Measurements from ENCODE around the gene MEX3D. TPM values are rescaled to one million over a fixed set of nuclear protein-coding genes. Genes with fewer than 3 reads are reported as not detected.
"Not testable (repeated sequence)": the region's sequence is repeated elsewhere in the genome, so short reads cannot be mapped to it uniquely, and the experiment has no call there.

MEX3D gene
- total RNA-seq, 1 experiment from 2014 or later: 70.4 TPM

- Mint-ChIP-seq H3K4me3 (no peak overlapping the region), H3K36me3 (ENCODE audit: insufficient read depth in 1 of 3, low read depth in 3 of 3) (no peaks in the 10 kb centered on the region), H3K27me3 (ENCODE audit: low read depth) (peaks cover 33% of the 10 kb centered on the region), H3K27ac (no peak overlapping the region), H3K9me3 (no peaks in the 10 kb centered on the region), H3K4me1 (no peaks in the 10 kb centered on the region)
- no peak for TF ChIP-seq CTCF (conservative IDR thresholded peaks at IDR 0.05)
- no peak overlapping the region for H2BK12ac ChIP-seq (ENCODE audit: insufficient read length, low read depth, low read length)
- no peak overlapping the region for H3K9ac ChIP-seq (ENCODE audit: extremely low read depth, insufficient read length, low read length)
- no peak overlapping the region for H3K4me2 ChIP-seq (ENCODE audit: insufficient read depth, insufficient read length, low read length)
- no peak overlapping the region for H2BK120ac ChIP-seq (ENCODE audit: low read depth, low read length, poor library complexity, severe bottlenecking)
- H2BK20ac ChIP-seq (ENCODE audit: low read depth, low read length, poor library complexity, severe bottlenecking): no peak overlapping the region
- H4K5ac ChIP-seq (ENCODE audit: insufficient read length, low read depth, low read length): no peak overlapping the region
- H3T11ph ChIP-seq (ENCODE audit: low read length): no peak overlapping the region
- no peaks in the 10 kb centered on the region for H3K79me2 ChIP-seq (ENCODE audit: insufficient read depth, low read length)
- H3K23me2 ChIP-seq (ENCODE audit: insufficient read length, low read depth, low read length, poor library complexity, severe bottlenecking): no peaks in the 10 kb centered on the region
- no peak for DNase-seq
- H3K27me3 ChIP-seq (ENCODE audit: insufficient read depth, low read length): no peaks in the 10 kb centered on the region
- H3K18ac ChIP-seq (ENCODE audit: insufficient read length, low read depth, low read length): no peak overlapping the region
- no CpG with 5 or more reads among the region's 11 CpGs for WGBS (ENCODE audit: extremely low coverage, insufficient read length, low lambda C conversion rate)
- H3K4me1 ChIP-seq (ENCODE audit: insufficient read depth, low read length): no peaks in the 10 kb centered on the region
- no peak overlapping the region for H3K14ac ChIP-seq (ENCODE audit: insufficient read depth, low read length)
- no peak overlapping the region for H3K23ac ChIP-seq (ENCODE audit: insufficient read length, low read depth, low read length)
- no peaks in the 10 kb centered on the region for H3K79me1 ChIP-seq (ENCODE audit: insufficient read depth, low read depth, low read length, poor library complexity, severe bottlenecking)
- H2BK5ac ChIP-seq (ENCODE audit: insufficient read length, low read length): no peak overlapping the region
- no peaks in the 10 kb centered on the region for H4K20me1 ChIP-seq (ENCODE audit: control insufficient read depth, insufficient read depth, insufficient read length)
- H3K4ac ChIP-seq (ENCODE audit: low read depth, low read length): no peak overlapping the region
- H3K27ac ChIP-seq (ENCODE audit: insufficient read length, low read depth, low read length): no peak overlapping the region
- H4K8ac ChIP-seq (replicated peaks; ENCODE audit: insufficient read length, low read depth, low read length): no peak overlapping the region
- no peak overlapping the region for H2AFZ ChIP-seq (ENCODE audit: low read length)
- no peak overlapping the region for H2AK5ac ChIP-seq (ENCODE audit: insufficient read length, low read length)
- H3K56ac ChIP-seq (ENCODE audit: insufficient read length, low read depth, low read length): no peak overlapping the region
- no peak overlapping the region for H4K91ac ChIP-seq (ENCODE audit: insufficient read length, low read depth, low read length)
- no peaks in the 10 kb centered on the region for H3K9me3 ChIP-seq (ENCODE audit: control insufficient read depth, low read depth, low read length)
- no peak overlapping the region for H2BK15ac ChIP-seq (ENCODE audit: low read depth, low read length)
Measured at GRCh38 chr19:1531587-1531986, 36.5 kb downstream of the MEX3D start.

GRCh38 chr19:1530856-1531255, 37.3 kb downstream of the MEX3D start:
- not testable (repeated sequence) for H4K5ac ChIP-seq (ENCODE audit: insufficient read length, low read depth, low read length); H3K23ac ChIP-seq (ENCODE audit: insufficient read length, low read depth, low read length); H3K4me1 Mint-ChIP-seq; H3K56ac ChIP-seq (ENCODE audit: insufficient read length, low read depth, low read length); H2BK15ac ChIP-seq (ENCODE audit: low read depth, low read length); H3K79me2 ChIP-seq (ENCODE audit: insufficient read depth, low read length); H3K79me1 ChIP-seq (ENCODE audit: insufficient read depth, low read depth, low read length, poor library complexity, severe bottlenecking); H3K36me3 Mint-ChIP-seq (ENCODE audit: insufficient read depth in 1 of 3, low read depth in 3 of 3); H3K27me3 ChIP-seq (ENCODE audit: insufficient read depth, low read length); H3K4me1 ChIP-seq (ENCODE audit: insufficient read depth, low read length); H3K27ac ChIP-seq (ENCODE audit: insufficient read length, low read depth, low read length); H3K4me2 ChIP-seq (ENCODE audit: insufficient read depth, insufficient read length, low read length); H3K14ac ChIP-seq (ENCODE audit: insufficient read depth, low read length); H4K91ac ChIP-seq (ENCODE audit: insufficient read length, low read depth, low read length); H3T11ph ChIP-seq (ENCODE audit: low read length); H3K23me2 ChIP-seq (ENCODE audit: insufficient read length, low read depth, low read length, poor library complexity, severe bottlenecking); H2AK5ac ChIP-seq (ENCODE audit: insufficient read length, low read length); H3K9me3 ChIP-seq (ENCODE audit: control insufficient read depth, low read depth, low read length); H3K9me3 Mint-ChIP-seq; H2AFZ ChIP-seq (ENCODE audit: low read length); H2BK120ac ChIP-seq (ENCODE audit: low read depth, low read length, poor library complexity, severe bottlenecking); H4K20me1 ChIP-seq (ENCODE audit: control insufficient read depth, insufficient read depth, insufficient read length); H4K8ac ChIP-seq (replicated peaks; ENCODE audit: insufficient read length, low read depth, low read length); H3K4ac ChIP-seq (ENCODE audit: low read depth, low read length); H3K27ac Mint-ChIP-seq; DNase-seq; H3K4me3 Mint-ChIP-seq; H2BK12ac ChIP-seq (ENCODE audit: insufficient read length, low read depth, low read length); H3K9ac ChIP-seq (ENCODE audit: extremely low read depth, insufficient read length, low read length); H3K18ac ChIP-seq (ENCODE audit: insufficient read length, low read depth, low read length); H2BK5ac ChIP-seq (ENCODE audit: insufficient read length, low read length); H2BK20ac ChIP-seq (ENCODE audit: low read depth, low read length, poor library complexity, severe bottlenecking)
- H3K27me3 Mint-ChIP-seq (ENCODE audit: low read depth): peaks cover 36% of the 10 kb centered on the region
- no CpG with 5 or more reads among the region's 11 CpGs for WGBS (ENCODE audit: extremely low coverage, insufficient read length, low lambda C conversion rate)
